Activated CD4-positive, alpha-beta memory T cell treated with anti-CD3 and anti-CD28 coated beads for 36 hours (primary cell): ENCODE results near the gene VSIG10L2. TPM values are rescaled to one million over a fixed set of nuclear protein-coding genes. Genes with fewer than 3 reads are reported as not detected.

ENCODE experiments used
- CTCF ChIA-PET: fragments of 350-600 bp; sonication (Branson Sonifier 250); formaldehyde crosslinking; loops from one replicate; lab custom pipeline; 2021; ENCODE audit warnings: antibody characterized with exemption, inconsistent platforms; lab: Charles Lee
- POLR2A ChIA-PET: fragments of 350-600 bp; sonication (Branson Sonifier 250); formaldehyde crosslinking; loops from one replicate; lab custom pipeline; 2021; ENCODE audit warnings: antibody characterized with exemption; lab: Charles Lee
- DNase-seq: peaks from one replicate; pipeline ENCODE4 v3.0.0-alpha.2; 2020
- H3K27ac Mint-ChIP-seq: one replicate; pipeline ENCODE4 v1.8.0; 2021; ENCODE audit warnings: mixed read lengths
- H3K27me3 Mint-ChIP-seq: one replicate; pipeline ENCODE4 v1.8.0; 2021; ENCODE audit warnings: mixed read lengths
- H3K36me3 Mint-ChIP-seq: one replicate; pipeline ENCODE4 v1.8.0; 2021; ENCODE audit warnings: mixed read lengths
- H3K4me1 Mint-ChIP-seq: one replicate; pipeline ENCODE4 v1.8.0; 2021; ENCODE audit warnings: low read depth, mixed read lengths
- H3K4me3 Mint-ChIP-seq: one replicate; pipeline ENCODE4 v1.8.0; 2021; ENCODE audit warnings: mild to moderate bottlenecking, mixed read lengths
- H3K9me3 Mint-ChIP-seq: one replicate; pipeline ENCODE4 v1.8.0; 2021; ENCODE audit warnings: mixed read lengths
- intact Hi-C: fragments of 100-400 bp; cut with micrococcal nuclease; formaldehyde crosslinking; loops from one replicate; pipeline ENCODE4 v1.15.1; 2023
- total RNA-seq, 2 experiments: library from RNA; stranded (reverse); gene quantifications; one replicate each; pipeline ENCODE4 v1.2.3, GENCODE V29; 2021

Gene VSIG10L2
- total RNA-seq, 2 experiments from 2014 or later: not detected

- Mint-ChIP-seq H3K27ac (no peak overlapping the region), H3K36me3 (no peaks in the 10 kb centered on the region), H3K9me3 (no peaks in the 10 kb centered on the region), H3K27me3 (no peaks in the 10 kb centered on the region), H3K4me3 (no peak overlapping the region), H3K4me1 (peaks cover 4% of the 10 kb centered on the region)
- intact Hi-C loops: no loop called here
- no peak for DNase-seq
- ChIA-PET POLR2A (no interaction called here), CTCF (interaction anchor here (1.3 kb wide), 1 partner anchor 14 kb away, joined by 6 read pairs; no protein-coding TSS in a partner anchor)
Observed at GRCh38 chr11:125956391-125957134, 10.7 kb downstream of the VSIG10L2 start.

- Mint-ChIP-seq H3K27me3 (no peaks in the 10 kb centered on the region), H3K36me3 (peaks cover 2% of the 10 kb centered on the region), H3K4me3 (no peak overlapping the region), H3K9me3 (peaks cover 7% of the 10 kb centered on the region), H3K27ac (no peak overlapping the region), H3K4me1 (peaks cover 4% of the 10 kb centered on the region)
- DNase-seq: no peak
- CTCF ChIA-PET: interaction anchor here (1.0 kb wide), 1 partner anchor 236 kb away, joined by 3 read pairs; no protein-coding TSS in a partner anchor
- intact Hi-C loops: no loop called here
- POLR2A ChIA-PET: no interaction called here
Observed at GRCh38 chr11:125957618-125958332, 11.9 kb downstream of the VSIG10L2 start.

GRCh38 chr11:125958872-125959400 lies 13.1 kb downstream of the VSIG10L2 start:
- no peak for DNase-seq
- no peak overlapping the region for H3K27ac Mint-ChIP-seq
- intact Hi-C loops: no loop called here
- no peaks in the 10 kb centered on the region for H3K27me3 Mint-ChIP-seq
- CTCF ChIA-PET: interaction anchor here (1.0 kb wide), 1 partner anchor 235 kb away, joined by 3 read pairs; no protein-coding TSS in a partner anchor
- H3K9me3 Mint-ChIP-seq: peaks cover 13% of the 10 kb centered on the region
- no peak overlapping the region for H3K4me3 Mint-ChIP-seq
- peaks cover 3% of the 10 kb centered on the region for H3K36me3 Mint-ChIP-seq
- POLR2A ChIA-PET: no interaction called here
- peaks cover 4% of the 10 kb centered on the region for H3K4me1 Mint-ChIP-seq

GRCh38 chr11:125959511-125959910 lies 13.7 kb downstream of the VSIG10L2 start:
- DNase-seq: no peak
- intact Hi-C loops: no loop called here
- Mint-ChIP-seq H3K27me3 (no peaks in the 10 kb centered on the region), H3K36me3 (peaks cover 5% of the 10 kb centered on the region), H3K9me3 (peaks cover 13% of the 10 kb centered on the region), H3K4me1 (peaks cover 4% of the 10 kb centered on the region), H3K27ac (no peak overlapping the region), H3K4me3 (no peak overlapping the region)
- CTCF ChIA-PET: interaction anchor here (1.0 kb wide), 1 partner anchor 234 kb away, joined by 3 read pairs; no protein-coding TSS in a partner anchor
- POLR2A ChIA-PET: no interaction called here

- no peak for DNase-seq
- H3K4me3 Mint-ChIP-seq: no peak overlapping the region
- ChIA-PET CTCF (no interaction called here), POLR2A (no interaction called here)
- H3K4me1 Mint-ChIP-seq: peaks cover 4% of the 10 kb centered on the region
- intact Hi-C loops: no loop called here
- no peaks in the 10 kb centered on the region for H3K27me3 Mint-ChIP-seq
- peaks cover 5% of the 10 kb centered on the region for H3K36me3 Mint-ChIP-seq
- H3K27ac Mint-ChIP-seq: no peak overlapping the region
- H3K9me3 Mint-ChIP-seq: peaks cover 13% of the 10 kb centered on the region
Observed at GRCh38 chr11:125959931-125960330, 14.1 kb downstream of the VSIG10L2 start.

- peaks cover 13% of the 10 kb centered on the region for H3K9me3 Mint-ChIP-seq
- intact Hi-C loops: no loop called here
- no peak overlapping the region for H3K27ac Mint-ChIP-seq
- no peak overlapping the region for H3K4me3 Mint-ChIP-seq
- peaks cover 5% of the 10 kb centered on the region for H3K36me3 Mint-ChIP-seq
- POLR2A ChIA-PET: no interaction called here
- CTCF ChIA-PET: interaction anchor here (1.2 kb wide), 1 partner anchor 20 kb away, joined by 3 read pairs; no protein-coding TSS in a partner anchor
- DNase-seq: no peak
- no peaks in the 10 kb centered on the region for H3K27me3 Mint-ChIP-seq
- H3K4me1 Mint-ChIP-seq: peaks cover 4% of the 10 kb centered on the region
Observed at GRCh38 chr11:125960771-125961170, 14.9 kb downstream of the VSIG10L2 start.

- Mint-ChIP-seq H3K27ac (no peak overlapping the region), H3K27me3 (no peaks in the 10 kb centered on the region), H3K36me3 (peaks cover 3% of the 10 kb centered on the region), H3K9me3 (peaks cover 9% of the 10 kb centered on the region), H3K4me3 (no peak overlapping the region), H3K4me1 (no peaks in the 10 kb centered on the region)
- intact Hi-C loops: no loop called here
- DNase-seq: no peak
- POLR2A ChIA-PET: no interaction called here
- CTCF ChIA-PET: no interaction called here
Observed at GRCh38 chr11:125967515-125967914, 21.7 kb downstream of the VSIG10L2 start.

GRCh38 chr11:125968354-125968753 lies 22.5 kb downstream of the VSIG10L2 start:
- POLR2A ChIA-PET: no interaction called here
- H3K27ac Mint-ChIP-seq: no peak overlapping the region
- H3K4me1 Mint-ChIP-seq: no peaks in the 10 kb centered on the region

GRCh38 chr11:125971618-125972017 lies 25.8 kb downstream of the VSIG10L2 start:
- Mint-ChIP-seq H3K9me3 (no peaks in the 10 kb centered on the region), H3K27ac (no peak overlapping the region), H3K4me3 (no peak overlapping the region), H3K27me3 (no peaks in the 10 kb centered on the region), H3K4me1 (no peaks in the 10 kb centered on the region), H3K36me3 (no peaks in the 10 kb centered on the region)
- ChIA-PET CTCF (interaction anchor here (1.2 kb wide), 1 partner anchor 29 kb away, joined by 4 read pairs; no protein-coding TSS in a partner anchor), POLR2A (no interaction called here)
- DNase-seq: no peak
- intact Hi-C loops: no loop called here

More at GRCh38 chr11:125968354-125968753, 22.5 kb downstream of the VSIG10L2 start:
- intact Hi-C loops: no loop called here
- H3K9me3 Mint-ChIP-seq: peaks cover under 1% of the 10 kb centered on the region
- no peak for DNase-seq
- H3K27me3 Mint-ChIP-seq: no peaks in the 10 kb centered on the region
- CTCF ChIA-PET: no interaction called here
- H3K36me3 Mint-ChIP-seq: peaks cover 3% of the 10 kb centered on the region
- no peak overlapping the region for H3K4me3 Mint-ChIP-seq

- Mint-ChIP-seq H3K4me1 (no peaks in the 10 kb centered on the region), H3K36me3 (no peaks in the 10 kb centered on the region), H3K27me3 (no peaks in the 10 kb centered on the region), H3K4me3 (no peak overlapping the region), H3K9me3 (no peaks in the 10 kb centered on the region), H3K27ac (no peak overlapping the region)
- CTCF ChIA-PET: no interaction called here
- POLR2A ChIA-PET: no interaction called here
- no peak for DNase-seq
- intact Hi-C loops: no loop called here
Observed at GRCh38 chr11:125974284-125974683, 28.4 kb downstream of the VSIG10L2 start.

- Mint-ChIP-seq H3K27me3 (no peaks in the 10 kb centered on the region), H3K36me3 (no peaks in the 10 kb centered on the region), H3K9me3 (no peaks in the 10 kb centered on the region), H3K4me1 (no peaks in the 10 kb centered on the region), H3K27ac (no peak overlapping the region), H3K4me3 (no peak overlapping the region)
- ChIA-PET POLR2A (no interaction called here), CTCF (no interaction called here)
- DNase-seq: no peak
- intact Hi-C loops: no loop called here
Observed at GRCh38 chr11:125975634-125976033, 29.8 kb downstream of the VSIG10L2 start.

GRCh38 chr11:125976156-125976555 lies 30.3 kb downstream of the VSIG10L2 start:
- CTCF ChIA-PET: no interaction called here
- Mint-ChIP-seq H3K4me1 (no peaks in the 10 kb centered on the region), H3K27me3 (no peaks in the 10 kb centered on the region), H3K27ac (no peak overlapping the region), H3K36me3 (no peaks in the 10 kb centered on the region), H3K9me3 (no peaks in the 10 kb centered on the region), H3K4me3 (no peak overlapping the region)
- DNase-seq: no peak
- POLR2A ChIA-PET: no interaction called here
- intact Hi-C loops: no loop called here
